ENCODE results near the gene ASCC1. TPM values are rescaled to one million over a fixed set of nuclear protein-coding genes. Genes with fewer than 3 reads are reported as not detected.

Gene ASCC1
- total RNA-seq, 3 donors from 2014 or later (not counting 1 experiment from before 2014, with no cell fraction given), result 26.0 to 35.2 (median 29.3) TPM

DNA sequence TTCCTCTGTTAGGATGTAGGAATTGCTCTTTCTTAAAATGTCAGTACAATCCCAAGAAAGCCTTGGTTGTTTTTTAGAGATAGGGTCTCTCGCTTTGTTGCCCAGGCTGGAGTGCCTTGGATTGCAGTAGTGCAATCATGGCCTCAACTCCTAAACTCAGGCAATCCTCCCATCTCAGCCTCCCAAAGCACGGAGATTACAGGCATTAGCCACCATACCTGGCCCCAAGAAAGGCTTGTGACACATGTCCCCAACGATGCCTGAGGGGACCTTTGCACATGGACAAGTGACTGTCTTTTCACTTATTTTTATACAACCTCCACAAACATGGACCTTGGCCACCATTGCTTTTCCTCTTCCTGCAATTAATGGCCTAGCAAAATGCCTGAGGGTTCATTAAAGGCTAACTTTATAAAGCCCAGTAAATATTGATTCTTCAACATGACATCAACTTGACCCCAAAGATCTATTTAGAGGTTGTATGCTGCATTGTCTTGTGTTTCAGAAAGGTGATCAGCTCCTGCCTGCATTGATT lies 117.7 kb downstream of the ASCC1 start:
- ATAC-seq (no peak), DNase-seq (no peak)
- H3K36me3 ChIP-seq (ENCODE audit: control insufficient read depth, insufficient read depth, low read length), result peaks cover 22% of the 10 kb centered on the region
- TF ChIP-seq CTCF (IDR thresholded peaks at IDR 0.05), result no peak
- no peaks in the 10 kb centered on the region for H3K27me3 Mint-ChIP-seq (ENCODE audit: low read depth in 2 of 2)
- no peaks in the 10 kb centered on the region for H3K9me3 Mint-ChIP-seq
- H3K4me1 ChIP-seq (ENCODE audit: control insufficient read depth, insufficient read depth, low read length), result no peaks in the 10 kb centered on the region
- H3K27ac Mint-ChIP-seq, result no peak overlapping the region
- H3K36me3 Mint-ChIP-seq, result peaks cover 21% of the 10 kb centered on the region
- no peaks in the 10 kb centered on the region for H3K4me1 Mint-ChIP-seq
- no peak overlapping the region for H3K4me3 Mint-ChIP-seq
- no peak overlapping the region for H3K27ac ChIP-seq (ENCODE audit: low read length)
- H3K4me3 ChIP-seq (ENCODE audit: low read length), result no peak overlapping the region
- no peaks in the 10 kb centered on the region for H3K9me3 ChIP-seq (ENCODE audit: control insufficient read depth, insufficient read depth, low read length)
- 96% methylated on average over 3 of the region's 3 CpGs for WGBS (ENCODE audit: insufficient coverage)
- no peaks in the 10 kb centered on the region for H3K27me3 ChIP-seq (ENCODE audit: control insufficient read depth, insufficient read depth, low read length)
- intact Hi-C loops (cut with micrococcal nuclease), result no loop called here

DNA sequence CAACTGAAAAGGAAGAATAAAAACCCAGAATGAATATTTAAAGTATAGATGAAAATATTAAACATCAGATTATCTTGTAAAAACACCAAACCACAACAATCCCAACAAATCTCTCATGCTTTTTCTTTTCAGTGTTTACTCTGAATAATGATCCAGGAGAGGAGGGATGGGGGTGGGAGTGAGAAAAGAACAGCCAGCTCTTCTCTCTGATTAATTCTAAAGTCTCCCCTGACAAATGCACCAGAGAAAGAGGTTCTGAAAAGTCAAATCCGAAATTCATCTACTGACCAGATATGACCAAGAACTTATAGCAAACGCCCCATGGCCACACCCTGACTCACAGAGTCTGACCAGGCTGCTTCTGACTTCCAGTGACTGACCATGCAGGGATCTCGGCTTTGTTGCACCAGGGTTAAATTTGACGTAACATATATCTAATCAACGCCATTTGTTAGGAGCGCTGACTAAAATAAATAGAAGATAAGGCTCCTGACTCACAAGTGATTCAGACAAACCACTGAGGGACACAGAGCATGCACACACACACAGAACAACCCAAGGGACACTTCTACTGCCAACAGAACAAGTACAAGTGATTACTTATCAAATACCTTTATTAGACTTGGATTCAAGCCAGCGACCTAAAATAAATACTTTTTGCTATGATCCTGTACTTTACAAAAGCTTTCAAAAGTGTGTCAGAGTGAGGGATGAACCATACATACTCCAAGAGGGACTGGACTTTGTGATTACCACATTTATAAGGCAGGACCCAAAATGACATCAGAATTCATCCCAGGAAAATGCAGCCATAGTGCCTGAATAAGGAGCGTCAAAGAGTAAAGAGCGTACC lies 118.4 kb downstream of the ASCC1 start:
- H3K36me3 Mint-ChIP-seq, result peaks cover 21% of the 10 kb centered on the region
- WGBS (ENCODE audit: insufficient coverage), result 90% methylated on average over 9 of the region's 9 CpGs

GRCh38 chr10:72096115-72097000 lies 119.7 kb downstream of the ASCC1 start:
- Mint-ChIP-seq H3K27me3 (ENCODE audit: low read depth in 2 of 2) (no peaks in the 10 kb centered on the region), H3K27ac (no peak overlapping the region), H3K9me3 (no peaks in the 10 kb centered on the region), H3K36me3 (peaks cover 15% of the 10 kb centered on the region), H3K4me3 (no peak overlapping the region), H3K4me1 (no peaks in the 10 kb centered on the region)
- no peak for TF ChIP-seq CTCF (IDR thresholded peaks at IDR 0.05)
- no peak overlapping the region for H3K4me3 ChIP-seq (ENCODE audit: low read length)
- no peaks in the 10 kb centered on the region for H3K4me1 ChIP-seq (ENCODE audit: control insufficient read depth, insufficient read depth, low read length)
- no peaks in the 10 kb centered on the region for H3K27me3 ChIP-seq (ENCODE audit: control insufficient read depth, insufficient read depth, low read length)
- DNase-seq (no peak), ATAC-seq (no peak)
- 90% methylated on average over 9 of the region's 9 CpGs for WGBS (ENCODE audit: insufficient coverage)
- no peak overlapping the region for H3K27ac ChIP-seq (ENCODE audit: low read length)
- H3K9me3 ChIP-seq (ENCODE audit: control insufficient read depth, insufficient read depth, low read length), result no peaks in the 10 kb centered on the region
- peaks cover 14% of the 10 kb centered on the region for H3K36me3 ChIP-seq (ENCODE audit: control insufficient read depth, insufficient read depth, low read length)
- intact Hi-C loops (cut with micrococcal nuclease), result no loop called here

More for the DNA sequence above, 118.4 kb downstream of the ASCC1 start:
- no peaks in the 10 kb centered on the region for H3K9me3 ChIP-seq (ENCODE audit: control insufficient read depth, insufficient read depth, low read length)
- H3K27me3 ChIP-seq (ENCODE audit: control insufficient read depth, insufficient read depth, low read length), result no peaks in the 10 kb centered on the region
- intact Hi-C loops (cut with micrococcal nuclease), result no loop called here
- no peak overlapping the region for H3K27ac ChIP-seq (ENCODE audit: low read length)
- peaks cover 22% of the 10 kb centered on the region for H3K36me3 ChIP-seq (ENCODE audit: control insufficient read depth, insufficient read depth, low read length)
- Mint-ChIP-seq H3K9me3 (no peaks in the 10 kb centered on the region), H3K4me1 (no peaks in the 10 kb centered on the region), H3K4me3 (no peak overlapping the region), H3K27me3 (ENCODE audit: low read depth in 2 of 2) (no peaks in the 10 kb centered on the region), H3K27ac (no peak overlapping the region)
- no peak for DNase-seq
- ATAC-seq, result no peak
- no peak overlapping the region for H3K4me3 ChIP-seq (ENCODE audit: low read length)
- TF ChIP-seq CTCF (IDR thresholded peaks at IDR 0.05), result no peak
- H3K4me1 ChIP-seq (ENCODE audit: control insufficient read depth, insufficient read depth, low read length), result no peaks in the 10 kb centered on the region

Data from natural killer cell (primary cell).